Middle frontal gyrus (tissue), 1 donor: Measurements from ENCODE around the gene NOLC1.

Experiments
- DNase-seq: peaks from one replicate; pipeline ENCODE4 v3.0.0-alpha.2; 2015; ENCODE audit warnings: low spot score; ENCODE audit errors: extremely low spot score

NOLC1 gene

GRCh38 chr10:102151774-102152544 is at the start of gene NOLC1:
Gene NOLC1 (plus strand): TSS chr10:102152389. CDS start chr10:102152411, 22 bp downstream.
- DNase-seq, result peak; percentile 94

- no peak for DNase-seq
These were observed 49.8 kb upstream of the NOLC1 start for GRCh38 chr10:102102421-102102820.

- DNase-seq, result no peak
These were observed 45.2 kb upstream of the NOLC1 start for GRCh38 chr10:102106998-102107397.

GRCh38 chr10:102109166-102110116 is 42.7 kb upstream of the NOLC1 start:
- no peak for DNase-seq

- no peak for DNase-seq
These were observed 40.9 kb upstream of the NOLC1 start for GRCh38 chr10:102111276-102111675.

- DNase-seq, result no peak
These were observed 39.9 kb upstream of the NOLC1 start for GRCh38 chr10:102112210-102112817.

GRCh38 chr10:102113261-102113955 is 38.8 kb upstream of the NOLC1 start:
- no peak for DNase-seq

GRCh38 chr10:102113956-102114857 is 38.0 kb upstream of the NOLC1 start:
- DNase-seq, result no peak

- DNase-seq, result peak; percentile 84
These were observed 37.1 kb upstream of the NOLC1 start for GRCh38 chr10:102114861-102115618.

- DNase-seq, result no peak
These were observed 36.4 kb upstream of the NOLC1 start for GRCh38 chr10:102115775-102116174.

- no peak for DNase-seq
These were observed 35.5 kb upstream of the NOLC1 start for GRCh38 chr10:102116656-102117055.

- peak; percentile 61 for DNase-seq
These were observed 34.6 kb upstream of the NOLC1 start for GRCh38 chr10:102117391-102118159.

GRCh38 chr10:102118867-102119266 is 33.3 kb upstream of the NOLC1 start:
- DNase-seq, result no peak

GRCh38 chr10:102119417-102120141 is 32.6 kb upstream of the NOLC1 start:
- DNase-seq, result no peak

GRCh38 chr10:102120142-102120990 is 31.8 kb upstream of the NOLC1 start, which contains the start of gene LDB1:
Gene LDB1 (minus strand): TSS chr10:102120368. CDS start chr10:102120110, 258 bp downstream.
- DNase-seq, result peak; percentile 72

- peak; percentile 46 for DNase-seq
These were observed 31.0 kb upstream of the NOLC1 start for GRCh38 chr10:102120991-102121738.
